HCT116 (cell line): Measurements from ENCODE around the gene SH3RF2. TPM values are rescaled to one million over a fixed set of nuclear protein-coding genes. Genes with fewer than 3 reads are reported as not detected.

ENCODE experiments used
- ATAC-seq: fragments of 200-7000 bp; cut with Tn5 transposase; 2 replicates; pipeline ENCODE4 v1.9.1; 2020; ENCODE audit warnings: mild to moderate bottlenecking, moderate library complexity
- BruUV-seq: library from RNA; stranded (reverse); fragments of 400-500 nt; replicated peaks from 2 replicates; lab custom pipeline; 2021; lab: Mats Ljungman, UMichigan
- CTCF ChIA-PET: fragments of 300-600 bp; sonication (Branson Sonifier 250); formaldehyde crosslinking; loops from one replicate; lab custom pipeline; 2021; ENCODE audit warnings: antibody characterized with exemption; lab: Charles Lee
- POLR2A ChIA-PET: fragments of 300-600, 350-600 bp; sonication (Branson Sonifier 250); formaldehyde crosslinking; loops from one replicate; lab custom pipeline; 2021; ENCODE audit warnings: antibody characterized with exemption; lab: Charles Lee
- RAD21 ChIA-PET, 2 experiments: fragments of 300-600 bp; sonication (Branson Sonifier 250); formaldehyde crosslinking; loops; one replicate each; lab custom pipeline; 2023; ENCODE audit warnings: low total read pairs in 2 of 2; ENCODE audit not compliant: uncharacterized antibody in 2 of 2, unreplicated experiment in 2 of 2, low non-redundant PET in 1 of 2; lab: Charles Lee
- DNase-seq: peaks from one replicate; pipeline ENCODE4 v3.0.0-alpha.2; 2010; ENCODE audit warnings: low read depth, low spot score
- H2AFZ ChIP-seq: fragments of 200-600 bp; shearing (Covaris generic), sonication (generic); 2 replicates; pipeline ENCODE4 v1.6.1; 2017; ENCODE audit warnings: low read depth, mixed run types, mixed read lengths, antibody characterized with exemption, low read length; ENCODE audit not compliant: poor library complexity, severe bottlenecking
- H3K27ac ChIP-seq: 2 replicates; pipeline ENCODE4 v1.5.1; 2012; ENCODE audit warnings: low read depth, low read length
- H3K27me3 ChIP-seq: fragments of 200-600 bp; sonication (generic); 2 replicates; pipeline ENCODE4 v1.6.1; 2016; ENCODE audit warnings: mixed run types, low read length, mixed read lengths; ENCODE audit not compliant: insufficient read depth
- H3K36me3 ChIP-seq, 2 experiments: fragments of 200-500 bp in 1 of 2; fragments of 200-600 bp in 1 of 2; sonication (Bioruptor generic) in 1 of 2; sonication (generic) in 1 of 2; 2 replicates each; pipeline versions ENCODE4 v1.5.1 to v1.6.1; 2014 to 2016; ENCODE audit warnings: low read length in 2 of 2, inconsistent platforms in 1 of 2, mixed read lengths in 1 of 2, mixed run types in 1 of 2; ENCODE audit not compliant: insufficient read depth in 2 of 2, control insufficient read depth in 1 of 2
- H3K4me1 ChIP-seq, 2 experiments: fragments of 200-600 bp in 1 of 2; sonication (generic) in 1 of 2; 2 replicates each; pipeline versions ENCODE4 v1.5.1 to v1.6.1; 2012 to 2017; ENCODE audit warnings: low read length in 2 of 2, inconsistent platforms in 1 of 2, mild to moderate bottlenecking in 1 of 2, mixed read lengths in 1 of 2, mixed run types in 1 of 2, moderate library complexity in 1 of 2; ENCODE audit not compliant: insufficient read depth in 2 of 2, control insufficient read depth in 1 of 2
- H3K4me2 ChIP-seq: fragments of 200-600 bp; sonication (generic); 2 replicates; pipeline ENCODE4 v1.6.1; 2017; ENCODE audit warnings: mixed run types, low read length, mixed read lengths
- H3K4me3 ChIP-seq, 2 experiments: fragments of 200-600 bp in 1 of 2; sonication (generic) in 1 of 2; replicated peaks in 1 of 2; 2 replicates each; pipeline ENCODE4 v1.5.1; 2011 to 2016; ENCODE audit warnings: low read length in 2 of 2, control low read depth in 1 of 2, low read depth in 1 of 2, mild to moderate bottlenecking in 1 of 2, mixed read lengths in 1 of 2, mixed run types in 1 of 2
- H3K79me2 ChIP-seq: fragments of 200-600 bp; sonication (generic); 2 replicates; pipeline ENCODE4 v1.6.1; 2017; ENCODE audit warnings: mild to moderate bottlenecking, mixed run types, low read length, moderate library complexity, mixed read lengths; ENCODE audit not compliant: insufficient read depth
- H3K9ac ChIP-seq: fragments of 200-600 bp; sonication (generic); 2 replicates; pipeline ENCODE4 v1.6.1; 2016; ENCODE audit warnings: low read length, mixed read lengths
- H3K9me2 ChIP-seq: fragments of 200-600 bp; sonication (generic), shearing (Covaris generic); 2 replicates; pipeline ENCODE4 v1.6.1; 2017; ENCODE audit warnings: mixed run types, mild to moderate bottlenecking, moderate library complexity; ENCODE audit not compliant: insufficient read depth
- H3K9me3 ChIP-seq, 2 experiments: fragments of 200-500 bp in 1 of 2; fragments of 200-600 bp in 1 of 2; sonication (Bioruptor generic) in 1 of 2; sonication (generic) in 1 of 2; 2 replicates each; pipeline ENCODE4 v1.6.1; 2014 to 2017; ENCODE audit warnings: low read length in 2 of 2, mixed read lengths in 2 of 2, inconsistent platforms in 1 of 2, low read depth in 1 of 2, mild to moderate bottlenecking in 1 of 2, mixed run types in 1 of 2, moderate library complexity in 1 of 2; ENCODE audit not compliant: control insufficient read depth in 1 of 2, insufficient read depth in 1 of 2
- H4K20me1 ChIP-seq: fragments of 200-600 bp; sonication (generic), shearing (Covaris generic); 2 replicates; pipeline ENCODE4 v1.6.1; 2017; ENCODE audit warnings: mixed run types, mild to moderate bottlenecking, moderate library complexity; ENCODE audit not compliant: insufficient read depth
- ATF3 ChIP-seq: IDR thresholded peaks from 2 replicates; pipeline ENCODE4 v1.6.1; 2012
- CEBPB ChIP-seq: IDR thresholded peaks from 2 replicates; pipeline ENCODE4 v1.6.1; 2012; ENCODE audit warnings: low read depth
- CTCF ChIP-seq, 3 experiments: fragments of 200-600 bp in 1 of 3; sonication (generic) in 1 of 3; IDR thresholded peaks in 2 of 3; conservative IDR thresholded peaks in 1 of 3; 2 replicates each; pipeline ENCODE4 v1.5.1; 2012 to 2017; ENCODE audit warnings: low read depth in 2 of 3, low read length in 2 of 3, antibody characterized with exemption in 1 of 3, borderline replicate concordance in 1 of 3, control low read depth in 1 of 3, mild to moderate bottlenecking in 1 of 3, mixed read lengths in 1 of 3, mixed run types in 1 of 3, moderate library complexity in 1 of 3; ENCODE audit not compliant: insufficient read depth in 1 of 3
- EGR1 ChIP-seq: IDR thresholded peaks from 2 replicates; pipeline ENCODE4 v1.6.1; 2012; ENCODE audit warnings: low read depth
- ELF1 ChIP-seq: IDR thresholded peaks from 2 replicates; pipeline ENCODE4 v1.6.1; 2012; ENCODE audit warnings: low read depth, borderline replicate concordance
- EZH2phosphoT487 ChIP-seq: fragments of 200-600 bp; IDR thresholded peaks from 2 replicates; pipeline ENCODE4 v1.6.1; 2018; ENCODE audit warnings: antibody characterized with exemption, borderline replicate concordance
- FOSL1 ChIP-seq: IDR thresholded peaks from 2 replicates; pipeline ENCODE4 v1.6.1; 2012; ENCODE audit warnings: low read depth
- JUND ChIP-seq: IDR thresholded peaks from 2 replicates; pipeline ENCODE4 v1.6.1; 2012
- MAX ChIP-seq: IDR thresholded peaks from 2 replicates; pipeline ENCODE4 v1.6.1; 2012
- POLR2A ChIP-seq: IDR thresholded peaks from 2 replicates; pipeline ENCODE4 v1.7.0; 2011; ENCODE audit warnings: borderline replicate concordance; ENCODE audit not compliant: insufficient read depth, insufficient read length; ENCODE audit errors: extremely low read depth
- POLR2AphosphoS5 ChIP-seq: IDR thresholded peaks from 2 replicates; pipeline ENCODE4 v1.6.1; 2011; ENCODE audit warnings: mild to moderate bottlenecking, low read depth, low read length, moderate library complexity
- REST ChIP-seq: IDR thresholded peaks from 2 replicates; pipeline ENCODE4 v1.6.1; 2012; ENCODE audit warnings: low read depth
- SIN3A ChIP-seq: IDR thresholded peaks from 2 replicates; pipeline ENCODE4 v1.6.1; 2012; ENCODE audit warnings: low read depth
- SP1 ChIP-seq: IDR thresholded peaks from 2 replicates; pipeline ENCODE4 v1.6.1; 2012; ENCODE audit warnings: low read depth
- SRF ChIP-seq: IDR thresholded peaks from 2 replicates; pipeline ENCODE4 v1.6.1; 2012; ENCODE audit warnings: low read depth
- TCF7L2 ChIP-seq: IDR thresholded peaks from 2 replicates; pipeline ENCODE4 v1.7.0; 2011; ENCODE audit warnings: borderline replicate concordance, inconsistent platforms; ENCODE audit not compliant: insufficient read depth, insufficient read length; ENCODE audit errors: extremely low read depth
- YY1 ChIP-seq: IDR thresholded peaks from 2 replicates; pipeline ENCODE4 v1.6.1; 2011; ENCODE audit warnings: low read length, low read depth, moderate library complexity, mild to moderate bottlenecking; ENCODE audit not compliant: insufficient replicate concordance; ENCODE audit errors: extremely low read depth
- ZBTB33 ChIP-seq: IDR thresholded peaks from 2 replicates; pipeline ENCODE4 v1.6.1; 2011; ENCODE audit warnings: mild to moderate bottlenecking, low read length, moderate library complexity; ENCODE audit not compliant: insufficient replicate concordance; ENCODE audit errors: extremely low read depth
- ZNF274 ChIP-seq: fragments of 200-500 bp; sonication (Bioruptor generic); IDR thresholded peaks from 2 replicates; pipeline ENCODE4 v1.6.1; 2014; ENCODE audit warnings: mild to moderate bottlenecking, low read depth, low read length, inconsistent platforms
- intact Hi-C: fragments of 100-400 bp; cut with micrococcal nuclease; formaldehyde crosslinking; loops from 2 replicates; pipeline ENCODE4 v1.10.0; 2022
- total RNA-seq: library from RNA; stranded (reverse); gene quantifications from one replicate; pipeline ENCODE4 v1.2.1, GENCODE V29; 2021; ENCODE audit not compliant: unreplicated experiment

SH3RF2 gene
- total RNA-seq, 1 experiment from 2014 or later = 14.3 TPM

GRCh38 chr5:145953202-145953601 lies 16.8 kb downstream of the SH3RF2 start:
- ChIA-PET CTCF (no interaction called here), POLR2A (interaction anchor here (1.2 kb wide), 1 partner anchor 14 kb away, joined by 3 read pairs; no protein-coding TSS in a partner anchor), RAD21 (no interaction called here)
- peaks cover 20% of the 10 kb centered on the region for H3K79me2 ChIP-seq
- H3K9ac ChIP-seq = no peak overlapping the region
- TF ChIP-seq MAX (no peak), CEBPB (no peak), SIN3A (no peak), ELF1 (no peak), YY1 (no peak), ZBTB33 (no peak), CTCF (IDR thresholded peaks at IDR 0.05 in 2 of 3, conservative IDR thresholded peaks at IDR 0.05 in 1 of 3; ENCODE audit: borderline replicate concordance in 1 of 3, insufficient read depth in 1 of 3, low read depth in 2 of 3, low read length in 2 of 3) (no peak), ZNF274 (no peak), SRF (no peak), SP1 (no peak), TCF7L2 (no peak), FOSL1 (no peak), POLR2A (no peak), POLR2AphosphoS5 (no peak), ATF3 (no peak), EZH2phosphoT487 (no peak), REST (no peak), JUND (no peak), EGR1 (no peak)
- no peaks in the 10 kb centered on the region for H3K9me2 ChIP-seq
- peaks cover 0 to 20% of the 10 kb centered on the region in 2 experiments; a peak in 1 of 4 replicates for H3K4me1 ChIP-seq
- no peak overlapping the region for H3K4me3 ChIP-seq
- H2AFZ ChIP-seq = no peak overlapping the region
- DNase-seq = no peak
- BruUV-seq = no TSS peak
- H3K27ac ChIP-seq = no peak overlapping the region
- H3K27me3 ChIP-seq = no peaks in the 10 kb centered on the region
- ATAC-seq = no peak
- H3K9me3 ChIP-seq = no peaks in the 10 kb centered on the region
- H4K20me1 ChIP-seq = no peaks in the 10 kb centered on the region
- no peak overlapping the region for H3K4me2 ChIP-seq
- H3K36me3 ChIP-seq = no peaks in the 10 kb centered on the region
- intact Hi-C loops = no loop called here
